OCI-LY3 (cell line): ENCODE data around the gene F2.

ENCODE experiments used
- H2AFZ ChIP-seq: fragments of 200-600, 300-600 bp; shearing (Covaris generic); 2 replicates; pipeline ENCODE4 v1.6.0; 2014; ENCODE audit warnings: antibody characterized with exemption, low read depth, low read length
- H3K27ac ChIP-seq: fragments of 200-600, 300-600 bp; sonication (generic); 2 replicates; pipeline ENCODE4 v1.5.1; 2014; ENCODE audit warnings: mild to moderate bottlenecking, low read length, moderate library complexity, mixed read lengths
- H3K27me3 ChIP-seq: fragments of 200-600, 300-600 bp; sonication (generic); 2 replicates; pipeline ENCODE4 v1.6.1; 2014; ENCODE audit warnings: low read depth, low read length, mixed read lengths
- H3K36me3 ChIP-seq: fragments of 200-600, 300-600 bp; sonication (generic); replicated peaks from 2 replicates; pipeline ENCODE3; 2014; ENCODE audit warnings: low read depth, low read length, mixed read lengths
- H3K4me1 ChIP-seq: fragments of 300-600, 200-600 bp; sonication (generic); 2 replicates; pipeline ENCODE4 v1.6.1; 2014; ENCODE audit warnings: low read length, mixed read lengths
- H3K4me2 ChIP-seq: fragments of 200-600, 300-600 bp; sonication (generic); 2 replicates; pipeline ENCODE4 v1.6.1; 2014; ENCODE audit warnings: low read length, mixed read lengths
- H3K4me3 ChIP-seq: fragments of 300-600, 200-600 bp; sonication (generic); 2 replicates; pipeline ENCODE4 v1.5.1; 2014; ENCODE audit warnings: antibody characterized with exemption, mild to moderate bottlenecking, low read length, moderate library complexity
- H3K79me2 ChIP-seq: fragments of 300-600, 200-600 bp; shearing (Covaris generic); 2 replicates; pipeline ENCODE4 v1.6.1; 2014; ENCODE audit warnings: mild to moderate bottlenecking, low read length, mixed read lengths
- H3K9ac ChIP-seq: fragments of 300-600, 200-600 bp; shearing (Covaris generic); 2 replicates; pipeline ENCODE4 v1.6.0; 2014; ENCODE audit warnings: mild to moderate bottlenecking, low read length, moderate library complexity
- H3K9me3 ChIP-seq: fragments of 200-600, 300-600 bp; shearing (Covaris generic); 2 replicates; pipeline ENCODE4 v1.6.1; 2014; ENCODE audit warnings: low read length, mixed read lengths; ENCODE audit not compliant: insufficient read depth
- H4K20me1 ChIP-seq: fragments of 200-600, 300-600 bp; sonication (generic); 2 replicates; pipeline ENCODE4 v1.6.1; 2016; ENCODE audit warnings: low read length, mixed read lengths; ENCODE audit not compliant: insufficient read depth
- EZH2phosphoT487 ChIP-seq: fragments of 200-600 bp; shearing (Covaris generic); IDR thresholded peaks from 2 replicates; pipeline ENCODE4 v1.6.1; 2018; ENCODE audit warnings: antibody characterized with exemption, mixed run types, low read depth
- TF ChIP-seq, protein P1 (sequence below): fragments of 200-600, 300-600 bp; sonication (generic); IDR thresholded peaks from 2 replicates; pipeline ENCODE4 v1.5.1; 2014; ENCODE audit warnings: antibody characterized with exemption, low read length, low read depth

F2 gene

GRCh38 chr11:46745995-46746394 is 27.0 kb downstream of the F2 start:
- Histone ChIP-seq H3K9ac (no peak overlapping the region), H3K4me2 (no peak overlapping the region), H3K79me2 (no peaks in the 10 kb centered on the region), H3K4me3 (no peak overlapping the region), H3K27ac (no peak overlapping the region), H2AFZ (no peak overlapping the region), H3K27me3 (no peaks in the 10 kb centered on the region), H3K9me3 (no peaks in the 10 kb centered on the region), H3K36me3 (peaks cover 77% of the 10 kb centered on the region), H3K4me1 (no peaks in the 10 kb centered on the region), H4K20me1 (no peaks in the 10 kb centered on the region)
- TF ChIP-seq, protein P1, sequence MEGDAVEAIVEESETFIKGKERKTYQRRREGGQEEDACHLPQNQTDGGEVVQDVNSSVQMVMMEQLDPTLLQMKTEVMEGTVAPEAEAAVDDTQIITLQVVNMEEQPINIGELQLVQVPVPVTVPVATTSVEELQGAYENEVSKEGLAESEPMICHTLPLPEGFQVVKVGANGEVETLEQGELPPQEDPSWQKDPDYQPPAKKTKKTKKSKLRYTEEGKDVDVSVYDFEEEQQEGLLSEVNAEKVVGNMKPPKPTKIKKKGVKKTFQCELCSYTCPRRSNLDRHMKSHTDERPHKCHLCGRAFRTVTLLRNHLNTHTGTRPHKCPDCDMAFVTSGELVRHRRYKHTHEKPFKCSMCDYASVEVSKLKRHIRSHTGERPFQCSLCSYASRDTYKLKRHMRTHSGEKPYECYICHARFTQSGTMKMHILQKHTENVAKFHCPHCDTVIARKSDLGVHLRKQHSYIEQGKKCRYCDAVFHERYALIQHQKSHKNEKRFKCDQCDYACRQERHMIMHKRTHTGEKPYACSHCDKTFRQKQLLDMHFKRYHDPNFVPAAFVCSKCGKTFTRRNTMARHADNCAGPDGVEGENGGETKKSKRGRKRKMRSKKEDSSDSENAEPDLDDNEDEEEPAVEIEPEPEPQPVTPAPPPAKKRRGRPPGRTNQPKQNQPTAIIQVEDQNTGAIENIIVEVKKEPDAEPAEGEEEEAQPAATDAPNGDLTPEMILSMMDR: no peak
- no peak for TF ChIP-seq EZH2phosphoT487

GRCh38 chr11:46747150-46747549 is 28.1 kb downstream of the F2 start:
- Histone ChIP-seq H4K20me1 (no peaks in the 10 kb centered on the region), H3K79me2 (no peaks in the 10 kb centered on the region), H3K9me3 (no peaks in the 10 kb centered on the region), H3K27ac (no peak overlapping the region), H3K27me3 (no peaks in the 10 kb centered on the region), H3K9ac (no peak overlapping the region), H3K36me3 (peaks cover 74% of the 10 kb centered on the region), H2AFZ (no peak overlapping the region), H3K4me2 (no peak overlapping the region), H3K4me1 (no peaks in the 10 kb centered on the region), H3K4me3 (no peak overlapping the region)
- TF ChIP-seq, protein P1: no peak
- no peak for TF ChIP-seq EZH2phosphoT487

DNA sequence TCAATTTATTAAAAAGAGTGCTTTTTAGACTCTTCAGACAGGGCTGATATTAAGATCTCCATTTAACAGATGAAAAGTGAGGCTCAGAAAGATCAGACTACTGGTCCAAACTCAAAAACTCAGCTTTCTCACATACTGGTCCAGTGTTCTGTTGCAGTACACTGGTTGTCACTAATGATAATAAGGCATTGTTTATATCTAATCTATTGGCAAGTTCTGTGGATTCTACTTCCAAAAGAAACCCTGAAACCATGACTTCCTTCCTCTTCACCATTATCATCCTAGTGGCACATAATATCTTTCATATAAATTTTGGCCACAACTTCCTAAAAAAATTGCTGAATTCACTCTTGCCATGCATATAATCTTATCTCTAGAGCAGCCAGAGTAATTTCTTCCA is 36.9 kb downstream of the F2 start:
- H3K27ac ChIP-seq: no peak overlapping the region
- peaks cover 60% of the 10 kb centered on the region for H3K36me3 ChIP-seq
- TF ChIP-seq, protein P1: no peak
- no peak for TF ChIP-seq EZH2phosphoT487
- no peaks in the 10 kb centered on the region for H4K20me1 ChIP-seq
- H3K79me2 ChIP-seq: no peaks in the 10 kb centered on the region
- no peak overlapping the region for H3K4me3 ChIP-seq
- no peak overlapping the region for H3K9ac ChIP-seq
- no peaks in the 10 kb centered on the region for H3K9me3 ChIP-seq
- no peaks in the 10 kb centered on the region for H3K27me3 ChIP-seq
- no peaks in the 10 kb centered on the region for H3K4me1 ChIP-seq
- H2AFZ ChIP-seq: no peak overlapping the region
- H3K4me2 ChIP-seq: no peak overlapping the region

DNA sequence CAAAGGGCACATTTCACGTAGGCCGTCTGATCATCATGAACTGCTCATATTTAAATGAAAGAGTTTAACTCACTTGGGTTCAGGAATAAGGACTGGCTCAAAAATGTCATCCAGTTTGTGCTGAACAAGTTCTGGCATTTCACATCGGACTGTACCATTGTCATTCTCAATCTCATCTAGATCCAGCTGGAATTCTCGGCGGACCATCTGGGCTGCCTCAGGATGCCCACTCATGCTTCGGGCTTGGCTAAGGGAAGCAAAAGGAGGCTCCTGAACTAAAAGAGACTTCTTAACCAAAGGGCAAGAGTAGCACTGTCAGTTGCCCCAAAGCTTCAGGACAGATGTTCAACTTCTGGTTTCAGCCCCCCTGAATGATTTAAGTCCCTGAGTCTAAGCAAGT is 40.2 kb downstream of the F2 start:
- H3K79me2 ChIP-seq: no peaks in the 10 kb centered on the region
- no peaks in the 10 kb centered on the region for H3K4me1 ChIP-seq
- peaks cover 65% of the 10 kb centered on the region for H3K36me3 ChIP-seq
- H3K4me2 ChIP-seq: no peak overlapping the region
- no peaks in the 10 kb centered on the region for H4K20me1 ChIP-seq
- no peak overlapping the region for H3K4me3 ChIP-seq
- H3K27ac ChIP-seq: no peak overlapping the region
- H3K9ac ChIP-seq: no peak overlapping the region
- H3K9me3 ChIP-seq: no peaks in the 10 kb centered on the region
- TF ChIP-seq EZH2phosphoT487: no peak
- no peak overlapping the region for H2AFZ ChIP-seq
- no peaks in the 10 kb centered on the region for H3K27me3 ChIP-seq
